Right cardiac atrium (tissue), 5 donors: ENCODE measurements around the gene CRCP. TPM values are rescaled to one million over a fixed set of nuclear protein-coding genes. Genes with fewer than 3 reads are reported as not detected.

Source experiments
- ATAC-seq, 2 donors: fragments of 200-7000 bp; cut with Tn5 transposase; one replicate each; pipeline versions ENCODE4 v1.8.0 to v1.9.1; 2020; ENCODE audit warnings: moderate library complexity in 2 of 2, mild to moderate bottlenecking in 1 of 2
- DNase-seq, 3 donors: peaks; one replicate each; pipeline ENCODE4 v3.0.0-alpha.2; 2020
- H3K27ac ChIP-seq: one replicate; pipeline ENCODE4 v1.5.1; 2013; ENCODE audit warnings: mild to moderate bottlenecking, low read length, control low read depth, moderate library complexity
- H3K27me3 ChIP-seq: one replicate; pipeline ENCODE4 v1.6.1; 2013; ENCODE audit not compliant: control insufficient read depth, insufficient read depth
- H3K4me1 ChIP-seq: one replicate; pipeline ENCODE4 v1.6.1; 2013; ENCODE audit warnings: low read length; ENCODE audit not compliant: control insufficient read depth, insufficient read depth
- H3K4me3 ChIP-seq: one replicate; pipeline ENCODE4 v1.5.1; 2013; ENCODE audit warnings: low read length, control low read depth
- H3K9me3 ChIP-seq: one replicate; pipeline ENCODE4 v1.6.1; 2013; ENCODE audit warnings: low read length; ENCODE audit not compliant: control insufficient read depth
- WGBS: extraction: QIAGEN DNeasy Blood & Tissue Kit; methylation state at CpG from one replicate; pipeline ENCODE4 v1.1.7; 2013; 5-methylcytosine and 5-hydroxymethylcytosine counted together
- intact Hi-C, 4 donors: fragments of 100-400 bp; cut with DNase I; formaldehyde crosslinking; loops; one replicate each; pipeline versions ENCODE4 v1.11.0 to v1.14.0; 2022 to 2023
- polyA plus RNA-seq: library from polyadenylated mRNA; stranded (reverse); fragments of 200-250 nt; gene quantifications from one replicate; pipeline ENCODE4 v1.2.3, GENCODE V29; 2013
- total RNA-seq, 4 donors: library from RNA; stranded (reverse); fragmentation: NEBNext Ultra II Directional; extraction: Animal tissue kit (Norgen Biotek cat#: 25700); gene quantifications; one replicate each; pipeline ENCODE4 v1.2.1, GENCODE V29; 2021
- donor health status: healthy with polysubstance abuse.
- donor health status: DM: no; HTN: yes; CAD: no.
- donor health status: DM: no; HTN: no; CAD: no.
- donor health status: DM: no; HTN: yes; CAD: no; lungs with severe emphysema.
- donor health status: DM: yes; HTN: yes; CAD: no.

The CRCP gene
- total and polyA plus RNA-seq, 5 donors, result 18.7 to 31.5 (median 28.9) TPM

- H3K4me1 ChIP-seq, result no peaks in the 10 kb centered on the region
- H3K4me3 ChIP-seq, result no peak overlapping the region
- no peak overlapping the region for H3K27ac ChIP-seq
- DNase-seq, result no peak
- no peaks in the 10 kb centered on the region for H3K9me3 ChIP-seq
- no peak for ATAC-seq
- no peaks in the 10 kb centered on the region for H3K27me3 ChIP-seq
- 59% methylated on average over 6 of the region's 6 CpGs for WGBS
- intact Hi-C loops, result no loop called here
Observed at GRCh38 chr7:66193146-66193725, 78.6 kb downstream of the CRCP start.

- 18% methylated on average over 2 of the region's 2 CpGs for WGBS
- no peak overlapping the region for H3K27ac ChIP-seq
- H3K4me1 ChIP-seq, result no peaks in the 10 kb centered on the region
- intact Hi-C loops, result no loop called here
- H3K4me3 ChIP-seq, result no peak overlapping the region
- ATAC-seq (peak; percentile 20 to 33), DNase-seq (no peak)
- no peaks in the 10 kb centered on the region for H3K9me3 ChIP-seq
- H3K27me3 ChIP-seq, result no peaks in the 10 kb centered on the region
Observed at GRCh38 chr7:66198469-66198868, 83.8 kb downstream of the CRCP start.

DNA sequence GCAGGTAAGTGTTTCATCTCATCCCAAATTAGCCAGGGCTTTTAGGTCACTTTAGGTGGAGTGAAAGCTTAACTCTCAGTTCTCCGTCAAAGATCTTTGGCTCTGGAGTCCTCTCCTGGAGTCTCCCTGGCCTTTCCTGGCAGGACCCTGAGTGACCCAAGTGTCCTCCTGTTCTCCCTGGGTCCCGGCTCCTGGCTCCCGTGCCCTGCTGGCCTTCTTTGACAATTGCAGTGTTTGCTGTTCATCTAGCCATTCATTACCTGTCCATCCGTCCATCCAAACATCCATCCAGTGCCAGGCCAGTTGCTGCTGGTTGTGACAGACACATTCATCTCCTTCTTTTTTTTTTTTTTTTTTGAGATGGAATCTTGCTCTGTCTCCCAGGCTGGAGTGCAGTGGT lies 84.3 kb downstream of the CRCP start:
- no peaks in the 10 kb centered on the region for H3K27me3 ChIP-seq
- no peak overlapping the region for H3K4me3 ChIP-seq
- 85% methylated on average over 4 of the region's 4 CpGs for WGBS
- DNase-seq (no peak), ATAC-seq (no peak)
- H3K27ac ChIP-seq, result no peak overlapping the region
- no peaks in the 10 kb centered on the region for H3K4me1 ChIP-seq
- no peaks in the 10 kb centered on the region for H3K9me3 ChIP-seq
- intact Hi-C loops, result no loop called here

GRCh38 chr7:66202441-66202840 lies 87.8 kb downstream of the CRCP start:
- intact Hi-C loops, result no loop called here
- Histone ChIP-seq H3K4me1 (no peaks in the 10 kb centered on the region), H3K9me3 (no peaks in the 10 kb centered on the region), H3K4me3 (no peak overlapping the region), H3K27ac (no peak overlapping the region), H3K27me3 (no peaks in the 10 kb centered on the region)
- no peak for ATAC-seq
- WGBS, result 65% methylated on average over 8 of the region's 8 CpGs
- DNase-seq, result no peak

Other genes with a start within 250 kb of the CRCP start
- gene VKORC1L1, start 241.8 kb upstream of the CRCP start, total RNA-seq, result 10 to 100 TPM; 15.0 to 21.2 (median 16.2) TPM
- 6.8 TPM for gene VKORC1L1, start 241.8 kb upstream of the CRCP start, polyA plus RNA-seq
- 10 to 100 TPM; 23.3 to 27.2 (median 25.2) TPM for gene GUSB, start 132.6 kb upstream of the CRCP start, total RNA-seq
- gene GUSB, start 132.6 kb upstream of the CRCP start, polyA plus RNA-seq, result 21.5 TPM
- 10 to 100 TPM in 3 of 4 donors, 1 to 10 TPM in 1; 9.6 to 13.8 (median 11.2) TPM for gene ASL, start 39.0 kb upstream of the CRCP start, total RNA-seq
- 11.2 TPM for gene ASL, start 39.0 kb upstream of the CRCP start, polyA plus RNA-seq
- 1 to 10 TPM; 7.3 to 9.9 (median 8.4) TPM for gene TPST1, start 90.5 kb downstream of the CRCP start, total RNA-seq
- gene TPST1, start 90.5 kb downstream of the CRCP start, polyA plus RNA-seq, result 5.1 TPM